Measurements from ENCODE around the gene KLHL35.

DNA sequence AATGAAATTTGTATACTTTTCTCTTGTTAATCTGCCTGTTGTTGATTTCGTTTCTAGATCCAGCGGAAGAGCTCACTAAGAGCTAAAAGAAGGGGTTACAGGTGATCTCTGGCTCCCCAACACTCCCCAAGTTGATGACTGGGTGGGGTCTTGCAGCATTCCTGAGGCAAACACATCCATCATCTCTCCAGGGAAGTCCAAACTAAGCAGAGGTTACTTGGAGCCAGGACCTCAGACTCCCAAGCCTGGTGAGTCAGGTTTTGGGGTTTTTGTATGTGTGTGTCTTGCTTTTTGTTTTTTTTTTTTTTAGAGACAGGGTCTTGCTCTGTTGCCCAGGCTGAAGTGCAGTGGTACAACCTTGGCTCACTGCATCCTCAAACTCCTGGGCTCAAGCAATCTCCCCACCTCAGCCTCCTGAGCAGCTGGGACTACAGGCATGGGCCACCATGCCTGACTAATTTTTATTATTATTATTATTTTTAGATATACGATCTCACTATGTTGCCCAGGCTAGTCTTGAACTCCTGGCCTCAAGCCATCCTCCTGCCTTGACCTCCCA is 45.2 kb downstream of the KLHL35 start:
- TF ChIP-seq EP300 (IDR thresholded peaks at IDR 0.05) (no peak), POLR2A (IDR thresholded peaks at IDR 0.05; ENCODE audit: low read depth) (no peak), POLR2AphosphoS5 (IDR thresholded peaks at IDR 0.05) (no peak)
- TF ChIP-seq, protein P1, sequence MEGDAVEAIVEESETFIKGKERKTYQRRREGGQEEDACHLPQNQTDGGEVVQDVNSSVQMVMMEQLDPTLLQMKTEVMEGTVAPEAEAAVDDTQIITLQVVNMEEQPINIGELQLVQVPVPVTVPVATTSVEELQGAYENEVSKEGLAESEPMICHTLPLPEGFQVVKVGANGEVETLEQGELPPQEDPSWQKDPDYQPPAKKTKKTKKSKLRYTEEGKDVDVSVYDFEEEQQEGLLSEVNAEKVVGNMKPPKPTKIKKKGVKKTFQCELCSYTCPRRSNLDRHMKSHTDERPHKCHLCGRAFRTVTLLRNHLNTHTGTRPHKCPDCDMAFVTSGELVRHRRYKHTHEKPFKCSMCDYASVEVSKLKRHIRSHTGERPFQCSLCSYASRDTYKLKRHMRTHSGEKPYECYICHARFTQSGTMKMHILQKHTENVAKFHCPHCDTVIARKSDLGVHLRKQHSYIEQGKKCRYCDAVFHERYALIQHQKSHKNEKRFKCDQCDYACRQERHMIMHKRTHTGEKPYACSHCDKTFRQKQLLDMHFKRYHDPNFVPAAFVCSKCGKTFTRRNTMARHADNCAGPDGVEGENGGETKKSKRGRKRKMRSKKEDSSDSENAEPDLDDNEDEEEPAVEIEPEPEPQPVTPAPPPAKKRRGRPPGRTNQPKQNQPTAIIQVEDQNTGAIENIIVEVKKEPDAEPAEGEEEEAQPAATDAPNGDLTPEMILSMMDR (IDR thresholded peaks at IDR 0.05), result no peak
